Measurements from ENCODE around the gene ATP2A3. TPM values are rescaled to one million over a fixed set of nuclear protein-coding genes. Genes with fewer than 3 reads are reported as not detected.

The ATP2A3 gene
- total and polyA plus RNA-seq, 2 donors (not counting 3 experiments of a cell fraction or from before 2014, with no cell fraction given): 0.37 to 0.55 TPM

- intact Hi-C loops (cut with micrococcal nuclease) (no loop called here), dilution Hi-C loops (cut with MboI; ENCODE audit: extremely low pct_ligation_motif_present, low sequenced_read_pairs) (no loop called here)
- peaks cover 4% of the 10 kb centered on the region for H3K4me1 ChIP-seq (ENCODE audit: control insufficient read depth, extremely low read depth, insufficient read depth, low read length)
- H3K4me3 ChIP-seq (replicated peaks in 1 of 3; ENCODE audit: insufficient read depth in 1 of 3, low read depth in 1 of 3, low read length in 3 of 3): no peak overlapping the region
- H2AFZ ChIP-seq (ENCODE audit: low read depth, low read length): no peak overlapping the region
- no peaks in the 10 kb centered on the region for H3K9me3 ChIP-seq (replicated peaks; ENCODE audit: control insufficient read depth, insufficient read depth, low read length)
- no peaks in the 10 kb centered on the region for H3K27me3 ChIP-seq (ENCODE audit: control insufficient read depth in 2 of 2, insufficient read depth in 2 of 2, low read length in 2 of 2)
- CTCF ChIA-PET: interaction anchor here (1.3 to 5.0 kb wide), 5 partner anchors 18 to 90 kb away, joined by 3 to 84 read pairs (median 15); partner anchors contain the start of gene CAMKK1
- BruUV-seq (replicated peaks): no TSS peak
- H3K4me2 ChIP-seq (ENCODE audit: insufficient read depth, low read length): no peak overlapping the region
- DNase-seq (ENCODE audit: low read depth, low spot score): no peak
- H3K9ac ChIP-seq (replicated peaks; ENCODE audit: extremely low read depth, insufficient read depth, low read length): no peak overlapping the region
- H3K79me2 ChIP-seq (ENCODE audit: control insufficient read depth, insufficient read depth, low read length): no peaks in the 10 kb centered on the region
- FAIRE-seq: no peak
- TF ChIP-seq MYC (IDR thresholded peaks at IDR 0.05; ENCODE audit: low read depth, low read length) (no peak), JUN (IDR thresholded peaks at IDR 0.05; ENCODE audit: borderline replicate concordance, insufficient read depth, insufficient read length, low read depth) (no peak), EZH2 (IDR thresholded peaks at IDR 0.05; ENCODE audit: borderline replicate concordance, low read depth, low read length, severe bottlenecking) (no peak), POLR2A (IDR thresholded peaks at IDR 0.05; ENCODE audit: low read depth, low read length) (no peak), FOS (IDR thresholded peaks at IDR 0.05; ENCODE audit: borderline replicate concordance, insufficient read depth, low read length) (no peak), POLR2AphosphoS5 (IDR thresholded peaks at IDR 0.05; ENCODE audit: insufficient read depth, low read depth, low read length) (no peak), GATA2 (IDR thresholded peaks at IDR 0.05; ENCODE audit: insufficient read depth, insufficient read length, low read depth, low read length) (no peak)
- TF ChIP-seq, protein P1, sequence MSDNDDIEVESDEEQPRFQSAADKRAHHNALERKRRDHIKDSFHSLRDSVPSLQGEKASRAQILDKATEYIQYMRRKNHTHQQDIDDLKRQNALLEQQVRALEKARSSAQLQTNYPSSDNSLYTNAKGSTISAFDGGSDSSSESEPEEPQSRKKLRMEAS (IDR thresholded peaks at IDR 0.05; ENCODE audit: insufficient read depth, insufficient read length): no peak
- TF ChIP-seq, protein P2, sequence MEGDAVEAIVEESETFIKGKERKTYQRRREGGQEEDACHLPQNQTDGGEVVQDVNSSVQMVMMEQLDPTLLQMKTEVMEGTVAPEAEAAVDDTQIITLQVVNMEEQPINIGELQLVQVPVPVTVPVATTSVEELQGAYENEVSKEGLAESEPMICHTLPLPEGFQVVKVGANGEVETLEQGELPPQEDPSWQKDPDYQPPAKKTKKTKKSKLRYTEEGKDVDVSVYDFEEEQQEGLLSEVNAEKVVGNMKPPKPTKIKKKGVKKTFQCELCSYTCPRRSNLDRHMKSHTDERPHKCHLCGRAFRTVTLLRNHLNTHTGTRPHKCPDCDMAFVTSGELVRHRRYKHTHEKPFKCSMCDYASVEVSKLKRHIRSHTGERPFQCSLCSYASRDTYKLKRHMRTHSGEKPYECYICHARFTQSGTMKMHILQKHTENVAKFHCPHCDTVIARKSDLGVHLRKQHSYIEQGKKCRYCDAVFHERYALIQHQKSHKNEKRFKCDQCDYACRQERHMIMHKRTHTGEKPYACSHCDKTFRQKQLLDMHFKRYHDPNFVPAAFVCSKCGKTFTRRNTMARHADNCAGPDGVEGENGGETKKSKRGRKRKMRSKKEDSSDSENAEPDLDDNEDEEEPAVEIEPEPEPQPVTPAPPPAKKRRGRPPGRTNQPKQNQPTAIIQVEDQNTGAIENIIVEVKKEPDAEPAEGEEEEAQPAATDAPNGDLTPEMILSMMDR (IDR thresholded peaks at IDR 0.05; ENCODE audit: extremely low read depth in 1 of 2, insufficient read depth in 1 of 2, low read depth in 1 of 2, low read length in 2 of 2): no peak
- no peak overlapping the region for H3K27ac ChIP-seq (ENCODE audit: insufficient read depth, low read depth, low read length)
- POLR2A ChIA-PET: no interaction called here
- H3K36me3 ChIP-seq (ENCODE audit: control insufficient read depth in 2 of 2, extremely low read depth in 1 of 2, insufficient read depth in 2 of 2, low read length in 2 of 2): no peaks in the 10 kb centered on the region
- no peaks in the 10 kb centered on the region for H4K20me1 ChIP-seq (replicated peaks; ENCODE audit: control insufficient read depth, extremely low read depth, insufficient read depth, low read length)
- H3K9me1 ChIP-seq (replicated peaks; ENCODE audit: control insufficient read depth, extremely low read depth, insufficient read depth, low read length): no peaks in the 10 kb centered on the region
Observed at GRCh38 chr17:3911271-3912053, 52.8 kb downstream of the ATP2A3 start.
